NOMO-1 treated with DMSO at 0.1 percent for 48 hours (cell line): ENCODE measurements around the gene C19orf81.
A peak's percentile ranks its signal among the peaks of the same experiment; 100 is the strongest.

Experiments used
- DNase-seq: peaks from one replicate; lab custom pipeline; 2025; ENCODE audit not compliant: unreplicated experiment; lab: John Stamatoyannopoulos, UW

C19orf81 gene

DNA sequence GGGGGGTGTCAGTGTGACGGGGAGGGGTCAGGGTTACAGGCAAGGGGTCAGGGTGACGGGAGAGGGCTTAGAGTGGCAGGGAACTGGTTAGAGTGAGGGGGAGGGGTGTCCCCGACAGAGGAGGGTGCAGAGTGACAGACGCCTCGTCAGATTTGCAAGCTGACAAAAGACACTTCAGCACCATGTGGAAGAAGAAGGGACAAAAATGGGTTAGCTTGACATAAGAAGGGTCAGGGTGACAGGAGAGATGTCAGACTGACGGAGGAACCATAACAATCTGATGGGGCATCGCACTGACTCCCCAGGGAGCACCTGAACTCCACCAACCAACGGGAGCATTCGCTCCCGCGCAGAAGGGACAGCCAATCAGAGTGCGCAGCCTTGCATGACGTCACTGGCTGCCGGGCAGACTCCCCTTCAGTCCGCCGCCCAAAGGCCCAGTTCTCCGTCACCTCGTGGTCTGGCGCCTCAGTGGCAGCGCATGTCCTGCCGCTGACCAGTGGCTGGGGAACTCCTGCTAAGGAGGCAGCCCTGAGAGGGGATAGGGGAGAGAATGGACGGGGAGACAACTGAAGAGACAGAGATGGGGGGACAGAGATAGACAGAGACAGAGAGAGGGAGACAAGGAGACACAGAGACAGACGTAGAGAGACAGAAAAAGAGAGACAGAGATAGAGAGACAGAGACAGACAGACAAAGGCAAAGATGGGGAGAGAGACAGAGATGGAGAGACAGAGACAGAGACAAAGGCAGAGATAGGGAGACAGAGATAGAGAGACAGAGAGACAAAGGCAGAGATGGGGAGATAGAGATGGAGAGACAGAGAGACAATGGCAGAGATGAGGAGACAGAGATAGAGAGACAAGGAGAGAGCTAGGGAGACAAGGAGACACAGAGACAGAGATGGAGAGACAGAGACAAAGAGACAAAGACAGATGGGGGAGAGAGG lies 30.2 kb downstream of the C19orf81 start:
- peak; percentile 67 for DNase-seq

DNA sequence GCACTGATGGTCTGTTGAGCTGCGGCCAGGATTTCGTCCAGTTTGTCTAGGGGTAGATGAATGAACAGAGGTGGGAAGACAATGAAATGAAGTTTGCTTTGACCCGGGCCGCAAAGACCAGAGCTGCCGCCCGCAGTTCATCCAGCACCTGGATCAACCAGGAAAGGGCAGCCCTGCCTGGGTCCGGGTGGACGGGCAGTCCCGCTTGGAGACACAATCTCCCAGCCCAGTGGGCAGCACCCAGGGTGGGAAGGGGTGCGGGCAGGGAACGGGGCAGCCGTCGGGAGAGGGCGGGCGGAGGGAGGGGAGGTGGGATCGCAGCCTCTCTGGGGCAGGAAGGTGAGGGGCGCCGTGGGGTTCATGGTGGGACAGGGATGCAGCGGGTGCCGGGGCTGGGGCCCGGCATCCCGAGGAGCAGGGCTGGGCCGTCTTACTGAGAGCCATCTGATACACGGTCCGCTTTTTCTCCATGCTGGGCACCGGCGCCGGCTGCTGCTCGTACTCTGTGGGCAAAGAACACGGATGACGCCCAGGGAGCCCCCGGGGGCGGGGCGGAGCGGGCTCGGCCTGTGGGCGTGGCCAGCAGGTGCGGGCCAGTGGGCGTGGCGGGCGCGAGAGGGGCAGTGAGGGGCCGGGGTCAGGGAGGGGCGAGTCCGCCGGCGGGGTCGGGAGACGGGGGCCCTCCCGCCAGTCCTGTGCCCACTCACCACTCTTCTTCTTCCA lies 37.2 kb downstream of the C19orf81 start:
- DNase-seq: no peak

DNA sequence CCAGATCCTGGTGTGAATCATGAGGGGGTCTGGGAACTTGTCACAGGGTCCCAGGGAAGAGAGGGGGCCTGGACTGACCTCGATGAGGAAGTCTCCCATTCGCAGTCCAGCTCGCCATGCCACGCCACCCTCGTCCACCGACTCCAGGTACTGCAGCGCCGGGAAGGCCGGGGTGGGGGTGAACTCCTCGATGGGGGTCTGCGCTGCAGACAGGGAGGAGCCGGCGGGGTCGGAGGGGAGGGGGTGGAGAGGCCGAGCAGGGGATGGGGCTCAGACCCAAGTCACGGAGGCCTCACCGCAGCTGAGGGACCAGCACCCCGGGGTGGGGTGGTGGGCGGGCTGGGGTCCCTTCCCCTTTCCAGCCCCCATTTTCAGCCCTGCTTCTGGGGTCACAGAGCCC lies 39.5 kb downstream of the C19orf81 start:
- DNase-seq: no peak

DNA sequence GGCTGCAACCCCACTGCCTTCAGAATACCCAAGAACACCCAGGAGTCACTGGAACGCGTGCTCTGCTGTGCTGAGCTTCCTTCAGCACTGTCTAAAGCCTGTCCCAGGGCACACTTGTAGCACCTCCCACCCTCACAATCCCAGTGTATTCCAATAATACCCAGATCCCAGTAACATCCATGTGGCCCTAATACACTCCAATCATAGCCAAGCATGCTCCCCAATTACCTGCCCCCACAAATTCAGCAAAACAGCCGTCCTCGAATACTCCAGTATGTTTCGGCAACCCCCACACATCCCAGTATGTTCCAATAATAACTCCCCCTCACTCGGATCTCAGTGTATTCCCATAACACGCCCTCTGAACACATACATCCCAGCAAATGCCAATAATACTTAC lies 41.2 kb downstream of the C19orf81 start:
- DNase-seq: no peak

DNA sequence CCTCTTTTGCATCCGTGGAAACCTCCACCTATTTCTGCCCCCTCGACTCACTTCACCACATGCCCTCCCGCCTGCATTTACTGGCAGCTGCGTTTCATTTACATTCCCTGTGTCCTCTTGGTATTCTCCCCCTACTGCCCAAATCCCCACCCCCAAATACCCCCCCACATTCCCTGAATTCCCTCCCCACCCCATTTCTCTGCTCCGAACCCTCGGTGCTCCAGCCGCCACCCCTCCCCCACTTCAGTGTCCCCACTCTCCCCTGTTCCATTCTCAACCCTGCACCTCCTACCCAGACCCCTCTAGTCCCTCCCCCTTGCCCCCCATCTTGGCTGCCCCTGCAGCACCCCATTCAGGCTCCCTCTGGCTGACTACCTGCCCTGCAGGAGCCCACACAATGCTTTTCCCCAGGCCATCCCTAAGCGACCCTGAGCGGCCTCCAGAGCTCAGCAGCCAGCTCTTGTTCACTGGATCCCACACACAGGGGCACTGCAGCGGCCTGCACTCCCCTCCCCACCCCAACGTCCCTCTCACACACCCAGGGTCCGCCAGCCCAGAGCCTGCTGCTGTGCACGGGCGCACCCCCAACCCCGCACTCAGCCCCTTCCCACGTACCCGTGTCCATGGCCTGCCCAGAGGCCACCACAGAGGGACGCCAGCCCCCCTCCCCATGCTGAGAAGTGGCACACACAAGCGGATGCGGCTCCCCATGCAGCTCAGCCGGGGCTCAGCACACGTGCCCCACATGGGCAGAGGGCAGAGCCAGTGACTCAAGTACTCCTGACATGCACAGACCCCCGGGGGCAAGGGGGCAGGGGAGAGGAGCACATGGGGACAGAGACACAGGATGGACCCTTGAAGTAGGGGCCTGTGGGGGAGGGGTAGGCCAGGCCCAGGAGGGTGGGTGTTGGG lies 44.1 kb downstream of the C19orf81 start:
- no peak for DNase-seq

DNA sequence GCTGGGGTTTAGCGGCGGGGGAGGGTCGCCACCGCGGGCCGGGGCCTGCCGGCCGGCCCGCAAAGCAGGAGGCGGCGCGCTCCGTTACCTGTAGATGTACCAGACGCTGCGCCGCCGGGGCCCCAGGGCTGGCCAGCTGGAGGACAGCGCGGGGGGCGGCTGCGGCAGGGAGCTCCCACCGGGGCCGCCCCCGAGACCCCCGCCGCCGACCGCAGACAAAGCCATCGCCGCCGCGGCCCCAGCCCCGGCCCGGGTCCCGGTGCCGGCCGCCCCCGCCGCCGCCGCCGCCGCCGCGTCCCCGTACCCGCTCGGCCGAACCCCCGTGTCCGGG lies 45.5 kb downstream of the C19orf81 start:
- no peak for DNase-seq

DNA sequence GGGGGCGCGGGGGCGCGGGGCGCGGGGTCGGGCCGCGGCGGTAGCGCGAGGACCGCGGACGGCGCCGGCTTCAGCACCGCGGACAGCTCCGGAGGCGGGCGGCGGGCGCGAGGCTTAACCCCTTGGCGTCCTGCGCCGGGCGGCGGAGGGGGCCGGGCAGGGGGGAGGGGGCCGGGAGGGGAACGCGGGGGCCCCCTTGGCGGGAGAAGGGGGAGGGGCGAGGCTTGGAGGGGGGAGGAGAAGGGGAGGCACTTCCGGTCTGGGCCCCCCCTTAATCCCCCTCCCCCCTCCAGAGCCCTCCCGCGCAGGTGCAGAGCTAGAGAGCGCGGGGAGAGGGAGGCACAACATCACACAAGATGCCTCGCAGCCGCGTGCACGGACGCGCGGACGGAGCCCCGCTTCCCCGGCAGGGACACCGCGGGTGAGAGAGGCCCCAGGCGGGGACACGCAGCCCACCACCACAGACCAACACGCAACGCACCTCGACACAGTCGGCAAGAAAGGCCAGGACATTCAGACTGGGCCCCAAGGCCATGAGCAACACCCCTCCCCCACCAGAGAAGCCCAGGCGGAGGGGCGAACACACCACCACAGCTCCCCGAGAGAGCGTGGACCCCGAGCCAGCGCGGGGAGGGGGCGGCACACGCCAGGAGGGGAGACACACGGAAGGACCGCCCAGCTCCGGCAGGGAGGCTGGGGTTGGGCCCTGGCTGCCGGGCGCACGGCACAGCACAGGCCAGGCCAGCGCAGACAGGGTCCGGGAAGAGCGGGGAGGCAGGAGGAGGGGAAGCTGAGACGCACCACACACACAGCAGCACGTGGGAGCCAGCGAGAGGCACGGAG lies 46.2 kb downstream of the C19orf81 start:
- DNase-seq: no peak

DNA sequence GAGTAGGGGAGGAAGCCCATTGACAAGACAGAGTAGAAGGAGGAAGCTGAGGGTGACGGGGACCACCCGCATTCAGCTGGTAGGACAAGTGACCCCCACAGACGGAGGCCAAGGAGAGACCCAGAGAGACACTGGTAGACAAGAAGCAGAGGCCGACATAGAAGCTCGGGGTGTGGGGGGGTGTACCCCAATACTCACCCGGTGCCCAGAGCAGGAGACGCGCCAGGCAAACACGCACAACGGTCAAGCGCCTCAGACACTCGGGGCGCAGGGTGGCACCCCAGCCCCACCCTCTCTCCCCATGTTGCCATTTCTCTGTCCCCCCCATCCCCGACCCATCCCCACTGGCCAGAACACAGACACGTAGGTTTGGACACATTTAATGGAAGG lies 46.8 kb downstream of the C19orf81 start:
- no peak for DNase-seq

DNA sequence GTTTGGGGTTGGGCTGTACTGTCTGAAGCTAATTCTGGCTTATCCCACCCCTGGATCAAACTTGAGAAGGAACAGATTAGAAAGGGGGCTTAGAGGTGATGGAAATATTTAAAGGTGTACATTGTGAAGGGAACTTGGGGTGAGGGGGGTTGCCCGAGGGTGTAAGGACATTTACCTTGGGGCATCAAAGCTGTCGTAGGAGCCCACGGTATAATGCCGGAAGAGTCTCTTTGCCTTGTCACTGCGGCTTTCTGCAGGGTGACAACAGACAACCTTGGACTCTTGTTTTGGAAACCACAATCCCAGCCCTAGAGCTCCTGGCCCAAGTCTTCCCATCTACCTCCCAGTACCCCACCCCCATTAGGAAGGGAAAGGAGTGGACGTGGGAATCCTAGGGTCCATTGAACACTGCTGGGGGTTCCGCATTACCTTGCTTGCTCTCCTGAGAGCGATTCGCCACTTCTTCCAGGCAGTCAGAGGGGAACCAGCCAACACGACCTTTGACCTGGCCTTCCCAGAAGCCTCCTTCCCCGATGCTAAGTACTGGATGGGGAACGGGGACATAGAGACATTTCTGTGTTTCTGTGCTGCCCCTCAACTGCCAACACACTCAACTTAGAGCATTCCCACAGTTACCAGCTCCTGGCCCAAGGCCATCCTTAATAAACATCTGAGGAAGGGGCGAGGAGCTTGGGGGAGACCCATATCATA lies 48.3 kb downstream of the C19orf81 start:
- no peak for DNase-seq

DNA sequence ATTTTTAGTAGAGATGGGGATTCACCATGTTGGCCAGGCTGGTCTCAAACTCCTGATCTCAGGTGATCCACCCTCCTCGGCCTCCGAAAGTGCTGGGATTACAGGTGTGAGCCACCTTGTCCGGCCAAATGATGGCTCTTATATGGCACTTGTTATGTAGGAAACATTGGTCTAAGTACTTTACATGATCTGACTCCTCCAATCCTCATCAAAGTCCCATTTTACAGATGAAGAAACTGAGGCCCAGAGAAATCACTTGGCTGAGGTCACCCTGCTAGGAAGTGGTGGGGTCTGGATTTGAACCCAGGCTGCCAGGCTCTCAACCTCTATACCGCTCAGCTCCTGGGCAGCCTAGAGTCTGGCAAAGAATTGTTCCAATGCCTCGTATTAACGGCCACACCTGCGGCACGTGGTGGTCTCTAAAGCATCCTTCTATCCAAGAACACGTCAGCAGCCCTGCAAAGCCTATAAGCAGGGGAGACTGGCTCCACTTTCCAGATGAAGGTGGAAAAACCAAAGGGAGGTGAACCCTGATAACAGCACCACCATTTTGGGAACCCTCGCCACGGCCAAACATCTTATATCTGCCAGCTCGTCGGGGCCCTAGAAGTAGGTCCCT lies 52.2 kb downstream of the C19orf81 start:
- DNase-seq: no peak

DNA sequence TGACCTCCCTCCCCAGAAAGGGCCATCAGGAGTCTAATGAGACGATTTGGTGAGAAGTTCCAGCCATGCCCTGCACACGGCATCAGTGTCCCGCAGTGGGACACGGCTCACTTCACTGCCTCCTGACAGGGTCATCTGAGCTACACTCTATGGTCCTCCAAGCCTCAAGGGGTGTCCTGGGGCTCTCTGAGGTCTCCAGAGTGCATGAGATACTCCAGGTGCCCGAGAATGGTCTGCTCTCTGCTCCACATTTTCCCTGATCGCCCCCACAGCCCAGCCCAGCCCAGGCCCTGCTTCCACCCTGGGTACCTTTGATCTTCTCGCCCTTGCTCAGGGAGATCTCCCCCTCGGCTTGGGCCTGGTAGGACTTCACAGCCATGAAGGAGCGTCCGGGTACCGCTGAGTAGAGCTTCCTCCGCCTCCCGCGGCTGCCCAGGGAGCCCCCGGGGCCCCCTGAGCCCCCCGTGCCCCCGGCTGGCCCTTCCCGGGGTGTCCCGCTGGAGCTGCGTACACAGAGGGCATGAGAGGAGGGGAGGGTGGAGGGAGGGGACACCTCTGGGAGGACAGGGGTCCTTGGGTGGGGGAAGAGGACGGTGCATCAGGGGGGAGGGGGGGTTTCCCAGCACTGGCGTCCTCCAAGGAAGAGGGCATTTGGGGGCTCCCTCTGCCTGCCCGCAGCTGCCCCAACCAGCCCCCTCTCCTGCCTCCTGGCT lies 53.1 kb downstream of the C19orf81 start:
- DNase-seq: no peak

DNA sequence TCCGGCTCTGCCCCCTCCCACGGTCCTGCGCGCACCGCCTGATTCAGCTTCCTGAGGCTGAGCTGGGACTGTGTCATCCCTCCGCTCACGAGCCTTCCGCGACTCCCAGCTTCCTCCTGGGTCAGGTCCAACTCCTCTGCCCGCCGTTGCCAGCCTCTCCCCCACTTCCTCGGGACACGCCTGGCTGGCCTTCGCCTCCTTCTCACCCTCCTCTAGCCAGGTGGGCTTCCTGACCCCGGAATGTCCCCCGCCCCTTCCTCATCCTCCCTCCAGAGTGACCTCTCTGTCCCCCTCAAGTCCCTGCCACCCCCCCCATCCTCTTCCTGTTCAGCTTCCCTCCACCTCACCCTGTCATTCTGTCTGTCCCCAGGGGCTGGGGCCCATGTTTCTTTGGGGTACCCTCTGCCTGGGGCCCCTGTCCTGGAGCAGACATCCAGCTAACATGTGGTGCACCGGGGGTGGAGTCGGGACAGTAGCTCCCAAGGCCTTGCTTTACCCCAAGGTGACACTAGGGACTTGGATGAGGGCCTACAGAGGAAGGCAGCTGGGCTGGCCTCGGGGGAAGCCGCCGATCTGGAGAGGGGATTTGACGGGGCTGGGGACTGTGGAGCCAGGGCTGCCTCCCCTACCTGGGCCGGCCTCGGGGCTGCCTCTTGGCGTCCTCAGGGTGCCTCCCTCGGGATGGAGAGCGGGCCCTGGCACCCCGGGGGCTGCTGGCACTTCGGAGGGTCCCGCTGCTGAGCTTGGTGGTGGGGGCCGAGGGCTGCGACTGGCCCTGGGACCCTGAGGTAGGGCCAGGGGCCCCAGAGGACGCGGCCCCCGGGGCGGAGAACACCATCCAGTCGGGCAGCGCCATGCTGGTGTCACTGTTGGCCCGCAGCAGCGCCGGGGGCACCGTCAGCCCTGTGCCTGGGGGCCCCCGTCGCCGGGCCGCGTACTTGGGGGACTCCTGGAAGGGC lies 53.9 kb downstream of the C19orf81 start:
- no peak for DNase-seq

DNA sequence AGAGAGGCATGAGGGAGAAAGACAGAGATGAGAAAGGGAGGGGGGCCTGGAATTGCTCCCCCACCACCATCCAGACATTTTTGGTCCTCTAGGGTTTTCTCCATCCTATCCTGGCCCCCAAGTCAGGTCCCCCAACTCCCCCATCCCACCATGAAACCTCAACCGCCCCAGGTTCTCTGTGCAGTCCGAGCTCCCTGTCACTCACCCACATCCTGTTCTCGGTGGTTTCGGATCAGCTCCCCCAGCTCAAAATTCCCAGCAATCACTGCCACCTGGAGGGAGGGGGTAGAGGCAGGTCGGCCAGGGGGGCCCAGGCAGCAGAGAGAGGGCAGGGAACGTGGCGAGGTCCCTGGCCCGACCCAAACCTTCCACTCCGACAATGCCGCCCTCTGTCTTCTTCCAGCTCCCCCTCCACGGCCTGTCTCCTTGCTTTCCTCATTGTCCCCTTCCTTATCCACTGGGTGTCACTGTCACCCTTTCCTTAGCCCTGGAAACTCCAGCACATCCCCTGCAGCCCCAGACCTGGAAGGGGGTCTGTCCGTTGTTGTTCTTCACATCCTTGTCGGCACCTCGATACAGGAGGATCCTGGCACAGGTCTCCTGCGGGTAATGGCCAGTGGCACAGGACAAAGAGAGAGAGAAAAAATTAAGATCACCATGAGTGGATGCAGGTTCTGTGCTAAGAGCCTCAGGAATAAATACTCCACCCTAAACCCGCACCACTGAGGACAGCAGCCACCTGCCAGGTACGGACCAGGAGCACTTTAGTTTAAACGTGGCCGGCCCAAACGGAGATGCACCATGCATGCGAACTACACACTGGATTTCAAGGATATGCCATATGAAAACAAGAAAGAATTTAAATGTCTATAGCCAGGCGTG lies 54.9 kb downstream of the C19orf81 start:
- DNase-seq: no peak

DNA sequence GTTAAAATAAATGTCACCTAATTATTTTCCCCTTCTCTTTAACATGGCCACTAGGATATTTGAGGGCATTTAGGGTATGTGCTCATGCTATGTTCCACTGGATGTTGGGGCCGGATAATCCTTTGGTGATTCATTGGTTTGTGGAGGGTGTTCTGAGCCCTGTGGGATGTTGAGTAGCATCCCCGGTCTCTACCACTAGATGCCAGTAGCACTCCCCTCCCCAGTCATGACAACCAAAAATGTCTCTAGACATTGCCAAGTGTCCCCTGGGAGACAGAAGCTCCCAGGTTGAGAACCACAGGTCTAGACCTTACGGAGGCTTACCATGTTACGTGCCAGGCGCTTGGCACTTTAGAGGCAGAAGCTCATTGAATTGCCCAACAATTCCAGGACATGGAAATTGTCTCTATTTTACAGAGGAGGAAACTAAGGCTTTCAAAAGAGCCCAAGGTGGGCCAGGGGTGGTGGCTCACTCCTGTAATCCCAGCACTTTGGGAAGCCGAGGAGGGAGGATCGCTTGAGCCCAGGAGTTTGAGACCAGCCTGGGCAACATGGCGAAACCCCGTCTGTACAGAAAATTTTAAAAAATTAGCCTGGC lies 56.3 kb downstream of the C19orf81 start:
- DNase-seq: peak; percentile 66

DNA sequence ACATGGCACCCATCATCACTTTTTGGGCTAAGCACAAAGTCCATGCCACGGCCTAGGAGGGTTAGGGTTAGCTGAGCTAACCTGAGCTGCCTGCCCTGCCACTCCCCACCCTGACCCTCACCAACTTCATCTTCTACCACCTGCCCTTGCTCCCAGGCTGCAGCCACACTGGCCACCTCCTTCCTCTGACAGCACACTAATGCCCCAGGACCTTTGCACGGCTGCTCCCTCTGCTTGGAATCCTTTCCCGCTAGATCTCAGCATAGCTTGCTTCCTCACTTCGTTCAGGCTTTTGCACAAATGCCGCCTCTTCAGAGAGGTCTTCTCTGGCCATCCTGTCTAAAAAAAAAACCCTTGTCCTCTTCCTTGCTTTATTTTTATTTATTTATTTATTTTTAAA lies 57.1 kb downstream of the C19orf81 start:
- DNase-seq: no peak

DNA sequence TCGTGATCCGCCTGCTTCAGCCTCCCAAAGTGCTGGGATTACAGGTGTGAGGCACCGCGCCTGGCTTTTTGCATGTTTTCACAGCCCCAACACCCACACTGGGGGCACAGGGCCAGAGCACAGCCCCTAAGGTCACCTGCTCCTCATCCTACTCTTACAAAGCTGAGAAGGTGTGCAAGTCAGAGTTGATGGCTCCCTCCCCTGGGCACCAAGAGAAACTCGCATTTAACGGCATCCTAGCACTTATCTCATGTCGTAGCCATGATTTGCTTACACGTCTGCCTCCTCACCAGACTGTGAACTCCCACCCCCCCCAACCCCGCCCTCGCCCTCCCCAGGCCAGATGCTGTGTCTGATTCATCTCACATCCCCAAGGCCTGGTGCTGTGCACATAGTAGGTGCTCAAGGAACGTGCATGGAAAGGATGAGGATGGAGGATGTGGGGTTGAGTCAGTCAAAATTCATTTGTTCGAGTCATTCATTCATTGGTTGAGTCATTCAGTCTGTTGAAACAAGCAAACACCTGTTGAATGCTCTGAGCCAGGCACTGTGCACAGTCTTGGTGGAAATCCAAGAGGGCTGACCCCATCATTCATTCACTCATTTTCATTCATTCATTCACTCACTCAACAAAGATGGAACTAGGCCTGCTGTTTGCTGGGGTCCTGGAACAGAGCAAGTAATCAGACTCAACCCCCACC lies 59.1 kb downstream of the C19orf81 start:
- DNase-seq: no peak
